Ecto neural progenitor cell (in vitro differentiated cells): ENCODE results near the gene TIE1.

Experiments used
- DNase-seq: peaks from one replicate; pipeline ENCODE4 v3.0.0-alpha.2; 2018; ENCODE audit warnings: low spot score

Gene TIE1

DNA sequence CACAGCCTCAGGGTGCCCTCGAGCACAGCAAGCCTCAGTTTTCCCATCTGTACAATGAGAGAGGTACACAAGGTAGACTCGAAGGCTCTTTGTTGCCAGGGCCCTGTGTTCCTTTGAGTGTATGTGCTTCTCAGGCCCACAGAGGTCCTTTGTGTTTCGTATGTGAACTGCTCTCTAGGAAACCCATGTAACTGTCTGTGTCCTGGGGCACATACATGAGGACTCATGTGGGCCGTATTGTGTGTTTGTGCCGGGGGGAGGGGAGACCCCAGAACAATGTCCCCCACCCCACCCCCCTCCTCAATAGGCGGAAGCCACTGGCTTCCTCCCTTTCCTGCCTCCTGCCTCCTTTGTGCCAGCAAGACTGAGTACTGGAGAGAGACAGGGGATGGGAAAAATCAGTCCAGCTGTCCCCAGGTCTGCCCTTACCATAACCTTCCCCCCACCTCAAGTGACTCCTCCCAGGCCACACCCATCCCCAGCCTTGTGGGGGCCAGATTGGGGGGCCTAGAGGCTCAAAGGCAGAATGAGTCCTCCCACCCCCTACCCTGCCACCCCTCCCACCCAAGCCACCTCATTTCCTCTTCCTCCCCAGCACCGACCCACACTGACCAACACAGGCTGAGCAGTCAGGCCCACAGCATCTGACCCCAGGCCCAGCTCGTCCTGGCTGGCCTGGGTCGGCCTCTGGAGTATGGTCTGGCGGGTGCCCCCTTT, at the start of gene TIE1:
TIE1 (plus strand) TSS at position 605 of the 717 bp plus-strand sequence; CDS start at position 695, 90 bp downstream.
- no peak for DNase-seq

DNA sequence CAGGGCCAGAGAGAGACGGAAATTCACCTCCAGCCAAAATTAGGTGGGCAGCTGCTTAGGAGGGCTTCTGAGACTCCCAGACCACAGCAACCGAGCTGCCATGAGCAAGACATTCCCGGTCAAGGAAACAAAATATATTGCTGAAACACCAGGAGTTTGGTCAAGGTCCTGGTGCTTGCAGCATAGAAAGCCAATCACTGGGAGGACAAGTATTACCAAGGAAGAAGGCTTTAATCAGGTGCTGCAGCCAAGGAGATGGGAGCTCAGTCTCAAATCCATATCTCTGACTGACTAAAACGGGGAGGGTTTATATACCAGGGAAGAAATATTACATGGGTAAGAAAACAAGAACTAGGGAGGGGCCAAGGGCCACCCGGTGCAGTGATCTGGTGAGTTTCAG, 49.8 kb upstream of the TIE1 start:
- DNase-seq, result no peak

DNA sequence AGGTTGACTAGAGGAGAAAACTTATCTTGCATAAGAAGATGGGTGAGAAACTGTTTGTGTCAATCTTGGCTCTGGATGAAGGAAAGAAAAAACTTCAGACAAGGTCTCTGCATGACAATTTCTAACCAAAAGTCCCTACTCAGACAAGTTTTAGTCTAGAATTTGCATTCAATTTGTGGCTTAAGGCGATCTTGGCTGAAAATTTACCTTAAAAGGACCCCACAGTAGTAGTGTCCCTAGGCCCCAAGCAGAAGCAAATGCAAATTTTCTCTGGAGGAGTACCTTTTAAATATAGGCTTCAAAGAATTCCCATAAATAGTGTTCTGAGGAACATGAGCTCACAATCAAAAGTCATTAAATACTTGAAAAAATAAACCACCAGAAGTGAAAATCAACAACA, 48.6 kb upstream of the TIE1 start:
- no peak for DNase-seq

DNA sequence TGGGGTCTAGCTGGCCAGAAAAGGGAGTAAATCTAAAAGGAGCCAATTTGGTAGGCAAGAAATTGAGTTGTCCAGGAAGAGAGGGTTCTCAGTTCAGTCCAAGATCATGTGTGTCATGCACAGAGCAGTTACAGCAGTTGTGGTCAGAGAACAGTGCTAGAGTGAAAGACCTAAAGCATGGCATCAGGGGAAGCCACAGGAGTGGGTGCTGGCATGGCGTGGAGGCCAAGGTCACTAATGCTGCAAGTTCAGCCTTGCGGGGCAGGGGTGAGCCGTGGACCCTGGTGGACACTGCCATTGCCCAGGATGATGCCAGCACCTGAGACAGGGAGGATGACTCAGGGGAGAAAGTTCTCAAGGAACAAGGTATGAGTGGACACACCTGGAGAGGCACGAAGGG, 47.6 kb upstream of the TIE1 start:
- peak; percentile 16 for DNase-seq

DNA sequence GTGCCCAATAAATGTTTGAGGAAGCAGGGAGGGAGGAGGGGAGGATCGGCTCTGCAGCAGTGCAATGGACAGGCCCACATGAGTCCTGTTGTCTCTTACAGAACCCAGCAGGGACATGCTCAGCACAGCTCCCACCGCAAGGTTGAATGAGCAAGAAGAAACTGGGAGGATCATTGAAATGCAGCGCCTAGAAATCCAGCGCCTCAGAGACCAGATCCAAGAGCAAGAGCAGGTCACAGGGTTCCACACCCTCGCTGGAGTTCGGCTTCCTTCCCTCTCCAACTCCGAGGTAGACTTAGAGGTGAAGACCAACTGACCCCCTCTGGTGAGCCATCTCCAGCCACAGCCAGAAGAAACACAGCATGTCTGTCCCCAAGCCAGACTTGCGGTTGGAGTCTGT, 46.9 kb upstream of the TIE1 start:
- no peak for DNase-seq

DNA sequence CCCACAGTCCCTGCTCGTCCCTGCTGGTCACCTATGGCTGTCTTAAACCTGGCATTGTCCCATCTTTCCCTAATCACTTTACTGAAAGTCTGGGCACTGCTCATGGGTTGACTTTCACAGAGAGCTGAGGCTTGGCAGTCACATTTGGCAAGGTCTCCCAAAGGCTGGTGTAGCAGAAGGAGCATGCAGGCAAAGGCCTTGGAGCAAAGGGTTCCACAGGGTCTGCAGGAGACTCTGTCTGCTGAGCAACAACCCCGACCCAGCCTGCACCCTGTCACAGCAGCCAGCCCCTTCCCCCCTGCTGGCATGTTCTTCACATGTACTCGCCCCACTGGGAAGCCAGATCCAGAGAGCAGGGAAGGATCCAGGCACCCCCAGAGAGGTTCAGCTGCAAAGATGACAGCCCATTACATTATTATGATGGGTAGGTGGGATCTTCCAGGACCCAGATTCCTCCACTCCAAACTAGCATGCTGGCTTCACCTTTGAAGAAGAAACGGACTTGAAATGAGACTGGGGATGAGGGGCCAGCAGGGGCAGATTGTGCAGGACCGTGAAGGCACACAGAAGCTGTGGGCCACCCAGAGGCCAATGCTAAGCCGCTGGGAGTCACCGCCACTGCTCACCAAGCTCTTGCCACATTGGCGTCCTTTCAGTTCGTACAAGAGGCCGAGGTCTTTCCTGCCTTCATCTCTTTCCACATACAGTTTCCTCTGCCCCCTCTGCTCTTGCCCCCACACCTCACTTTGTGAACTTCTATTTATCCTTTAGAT, 45.2 kb upstream of the TIE1 start:
- peak; percentile 35 for DNase-seq

DNA sequence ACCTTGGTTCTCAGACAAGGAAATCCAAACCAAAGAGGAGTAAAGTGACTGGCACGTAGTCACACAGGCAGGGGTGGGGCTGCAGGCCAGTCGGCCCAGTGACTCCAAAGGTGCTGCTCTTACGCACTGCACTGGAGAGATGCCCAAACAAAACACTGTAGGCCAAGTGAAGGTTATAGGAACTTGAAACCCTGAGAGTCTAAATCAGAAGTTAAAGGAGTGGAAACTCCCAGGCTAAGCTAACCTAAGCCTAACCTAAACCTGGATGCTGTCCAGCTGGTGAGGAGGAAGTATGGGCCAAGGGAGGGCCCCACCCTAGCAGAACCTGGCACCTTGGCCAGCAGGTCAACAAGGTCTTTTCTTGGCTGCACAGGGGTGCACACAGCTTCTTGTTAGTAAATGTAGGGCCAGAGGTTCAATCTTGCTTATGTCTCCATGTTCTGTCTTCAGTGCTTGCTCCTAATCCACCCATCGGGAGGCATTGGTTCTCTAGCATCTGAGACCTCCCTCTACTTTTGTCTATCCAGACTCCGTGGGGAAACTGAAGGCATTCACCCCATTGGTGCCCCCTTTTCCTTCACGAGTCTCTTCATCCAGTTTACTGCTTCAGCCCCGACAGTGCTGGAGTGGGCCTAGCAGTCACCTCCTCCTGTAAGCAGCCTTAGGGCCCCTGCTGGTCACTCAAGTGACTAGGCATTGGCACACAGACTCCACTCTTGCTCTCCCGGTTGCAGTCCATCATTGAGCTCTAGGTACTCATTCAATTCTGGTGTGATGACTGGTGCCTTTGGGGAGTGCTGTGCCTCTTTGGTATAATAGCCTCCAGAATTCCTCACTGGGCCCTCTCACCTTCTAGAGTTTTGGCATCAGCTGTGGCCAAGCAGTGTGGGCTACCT, 43.9 kb upstream of the TIE1 start:
- no peak for DNase-seq

DNA sequence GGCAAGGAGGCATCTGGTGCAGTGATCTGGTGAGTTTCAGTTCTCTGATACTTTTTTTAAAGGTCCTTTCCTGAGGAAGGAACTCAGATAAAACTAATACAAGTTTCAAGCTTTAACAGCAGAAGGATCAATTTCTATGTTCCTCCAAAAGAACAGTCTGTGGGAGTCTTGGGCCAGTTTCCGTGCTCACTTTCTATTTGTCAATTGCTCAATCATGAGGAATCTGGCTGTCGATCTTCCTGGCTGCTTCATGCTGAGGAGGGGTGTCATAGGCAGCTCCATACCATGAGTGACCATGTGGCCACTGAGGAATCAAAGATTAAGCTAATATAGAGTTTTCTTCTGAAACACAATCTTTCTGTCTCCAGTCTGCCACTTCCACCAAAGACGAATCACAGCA, 42.4 kb upstream of the TIE1 start:
- no peak for DNase-seq

DNA sequence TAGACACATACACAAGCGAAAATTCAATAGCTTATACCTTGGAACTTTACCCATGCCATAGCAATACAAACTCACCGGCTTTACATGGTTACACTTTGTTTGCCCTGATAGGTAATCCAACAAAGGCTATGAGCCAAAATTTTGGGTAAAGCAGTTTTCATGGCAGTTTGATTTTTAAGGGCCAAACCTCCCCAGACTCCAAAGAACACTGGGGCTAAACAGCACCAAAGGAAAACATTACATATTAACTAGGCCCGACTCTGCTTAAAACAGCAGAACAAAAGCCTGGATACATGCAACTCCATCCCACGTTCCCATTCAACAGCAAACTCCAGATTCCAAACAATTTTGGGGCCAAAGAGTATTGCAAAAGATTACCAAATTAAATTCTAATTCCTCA, 35.4 kb upstream of the TIE1 start:
- no peak for DNase-seq

DNA sequence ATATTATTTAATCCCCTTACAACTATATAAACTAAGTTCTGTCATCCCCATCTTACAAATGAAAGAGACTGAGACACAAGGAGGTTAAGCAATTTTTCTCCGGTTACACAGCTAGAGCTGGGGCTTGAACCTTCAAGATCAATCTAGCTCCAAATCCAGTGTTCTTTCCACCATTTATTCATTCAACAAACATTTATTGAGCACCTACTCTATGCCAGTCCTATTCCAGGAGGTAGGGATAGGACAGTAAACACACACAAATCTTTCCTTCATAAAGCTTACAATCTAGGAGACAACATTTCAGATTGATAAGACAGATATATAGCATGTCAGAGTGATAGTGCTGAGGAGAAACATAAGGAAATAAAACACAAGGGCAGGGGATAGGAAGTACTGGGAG, 33.9 kb upstream of the TIE1 start:
- DNase-seq, result no peak

DNA sequence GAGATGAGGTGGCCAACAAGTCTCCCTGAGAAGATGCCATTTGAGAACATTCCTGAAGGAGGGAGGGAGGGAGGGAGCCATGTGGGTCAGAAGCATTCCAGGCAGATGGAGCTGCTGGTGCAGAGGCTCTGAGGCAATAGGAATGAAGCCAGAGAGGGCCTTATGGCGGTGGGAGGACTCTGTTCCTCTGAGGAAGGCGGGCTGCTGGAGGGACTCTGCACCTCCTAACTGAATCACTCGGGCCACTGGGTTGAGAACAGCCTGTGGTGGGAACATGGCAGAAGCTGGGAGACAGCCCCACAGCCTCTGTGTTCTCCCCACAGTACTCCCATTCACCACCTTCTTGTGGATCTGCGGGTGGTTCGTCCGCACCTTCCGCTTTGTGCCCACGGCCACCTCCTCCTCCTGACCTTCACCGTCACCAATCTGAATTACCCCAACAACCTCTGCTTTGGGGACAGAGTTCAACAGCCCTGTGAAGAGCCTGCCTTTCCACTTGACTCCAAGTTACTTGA, 33.4 kb upstream of the TIE1 start:
- DNase-seq, result no peak

DNA sequence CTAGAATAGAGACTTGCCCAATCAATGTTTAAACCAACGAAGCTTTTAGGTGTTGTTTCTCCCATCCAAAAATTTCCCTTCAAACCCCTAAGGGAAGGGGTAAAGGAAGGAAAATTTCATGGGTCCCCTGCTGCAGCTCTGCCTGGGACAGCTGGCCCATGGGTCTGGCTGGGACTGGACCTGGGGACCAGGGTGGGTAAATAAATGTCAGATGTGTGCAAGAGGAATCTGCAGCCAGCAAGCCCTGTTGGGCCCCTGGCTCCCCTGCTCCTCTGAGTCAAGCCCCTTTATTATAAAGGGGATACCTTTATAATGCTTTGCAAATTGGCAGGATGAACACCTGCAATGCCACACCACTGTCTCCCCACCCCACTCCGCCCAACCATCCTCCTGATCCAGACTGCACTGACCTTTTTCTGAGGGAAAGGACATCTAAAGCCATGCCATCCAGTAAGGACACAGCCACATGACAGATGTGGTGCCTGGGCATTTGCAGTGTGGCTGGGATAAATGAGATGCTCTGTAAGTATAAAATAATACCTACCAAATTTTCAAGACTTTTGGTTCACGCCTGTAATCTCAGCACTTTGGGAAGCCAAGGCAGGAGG, 32.9 kb upstream of the TIE1 start:
- no peak for DNase-seq

DNA sequence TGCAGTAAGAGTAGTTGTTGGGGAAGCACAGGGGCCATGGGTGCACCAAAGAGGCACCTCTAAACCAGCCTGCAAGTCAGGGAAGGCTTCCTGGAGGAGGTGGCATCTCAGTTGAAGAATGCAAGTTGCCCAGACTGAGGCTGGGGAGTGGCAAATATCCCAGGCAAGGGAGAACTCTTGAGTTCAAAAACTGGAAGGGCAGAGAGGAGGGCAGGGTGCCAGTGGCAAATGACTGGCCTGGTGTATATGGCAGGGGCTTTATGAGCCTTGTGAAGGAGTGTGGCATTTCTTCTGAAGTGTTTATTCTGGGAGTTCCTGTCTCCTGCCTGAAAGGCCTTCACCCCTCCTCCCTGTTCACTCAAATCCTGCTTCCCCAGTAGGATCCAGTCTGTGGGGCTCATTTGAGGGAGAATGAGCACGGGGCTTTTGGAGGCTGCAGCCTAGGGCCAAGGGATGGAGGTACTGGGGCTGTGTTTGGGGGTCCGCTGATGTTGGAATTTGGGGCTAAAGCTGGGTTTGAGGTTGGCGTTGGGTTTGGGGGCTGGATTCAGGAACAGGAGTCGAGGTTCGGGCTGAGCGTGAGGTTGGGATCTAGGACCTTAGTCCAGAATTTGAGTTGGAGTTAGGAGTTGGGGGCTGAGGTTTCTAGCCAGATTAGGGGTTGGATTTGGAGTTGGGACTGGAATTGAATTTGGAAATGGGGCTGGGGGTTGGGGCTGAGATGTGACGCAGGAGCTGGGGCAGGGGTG, 31.0 kb upstream of the TIE1 start, which contains the start of gene TMEM125:
TMEM125 (plus strand) TSS at position 357 of the 749 bp plus-strand sequence. CDS start 2,740 bp downstream, outside the sequence.
- peak; percentile 39 for DNase-seq

DNA sequence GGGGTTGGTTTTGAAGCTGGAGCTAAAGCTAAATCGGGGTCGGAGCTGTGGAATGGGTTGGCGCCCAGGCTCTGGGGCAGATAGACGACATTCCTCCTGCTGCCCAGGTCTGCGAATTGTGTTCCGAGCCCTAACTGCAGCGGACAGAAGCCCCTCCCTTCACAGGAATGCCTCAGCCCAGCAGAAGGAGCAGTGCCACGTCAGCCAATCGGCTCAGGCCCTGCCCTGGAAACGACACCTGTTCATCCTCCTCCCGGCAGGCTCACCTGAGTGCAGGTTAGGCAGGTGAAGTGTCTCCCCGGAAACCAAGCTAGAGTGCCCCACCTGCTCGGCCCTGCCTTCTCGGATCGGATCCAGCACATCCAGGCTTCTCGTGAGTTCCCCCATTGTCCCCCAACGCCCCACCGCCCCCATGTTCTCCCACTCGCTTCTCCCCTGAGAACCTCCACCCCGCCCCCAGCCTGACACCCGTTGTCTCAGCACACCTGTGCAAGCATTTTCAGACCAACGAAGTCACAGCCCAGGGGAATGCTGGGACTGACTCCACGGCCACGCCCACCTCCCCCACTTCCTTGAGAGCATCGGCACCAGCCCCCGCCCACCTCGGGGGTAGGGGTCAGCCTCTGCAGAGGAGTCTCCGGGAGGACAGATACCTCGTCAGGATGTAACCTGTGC, 30.2 kb upstream of the TIE1 start:
- DNase-seq, result peak; percentile 67

DNA sequence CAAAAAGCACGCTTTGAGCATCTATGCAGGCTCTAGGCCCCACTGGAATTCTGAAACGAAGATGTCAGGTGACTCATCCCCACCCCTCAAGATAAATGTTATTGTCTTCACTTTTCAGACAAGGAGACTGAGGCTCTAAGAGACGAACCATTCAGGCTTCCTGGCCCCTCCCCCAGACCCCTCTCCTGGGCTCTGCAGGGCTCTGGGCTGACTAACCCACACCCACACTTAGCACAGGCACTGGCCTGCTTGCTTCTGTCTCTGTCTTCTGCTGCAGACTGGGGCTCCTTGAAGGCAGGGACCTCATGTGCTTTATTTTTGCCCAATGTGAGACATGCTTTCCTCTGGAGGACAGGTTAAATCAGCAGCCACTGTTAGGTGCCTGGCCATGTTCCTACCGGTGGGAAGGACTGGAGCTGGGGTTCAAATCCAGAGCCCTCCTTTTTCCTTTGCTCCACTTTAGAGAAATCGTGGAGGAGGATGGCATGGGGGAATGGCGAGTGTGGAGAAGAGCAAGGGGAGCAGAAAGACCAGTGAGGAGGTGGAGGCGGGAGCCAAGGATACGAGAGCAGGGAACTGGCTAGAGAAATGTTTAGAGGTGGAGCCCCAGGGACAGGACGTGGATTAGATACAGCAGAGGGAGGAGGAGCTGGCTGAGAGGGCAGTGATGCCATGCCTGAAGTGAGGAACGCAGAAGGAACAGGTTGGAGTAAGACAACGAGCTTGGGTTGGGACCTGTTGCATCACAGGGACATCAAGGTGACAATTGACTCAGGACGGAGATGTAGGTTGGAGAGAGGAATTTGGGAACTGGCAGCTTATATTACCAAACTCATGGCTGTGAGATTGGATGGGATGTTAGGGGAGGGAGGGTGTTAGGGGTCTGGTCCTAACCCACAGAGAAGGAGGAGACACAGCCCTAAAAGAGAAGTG, 29.3 kb upstream of the TIE1 start:
- DNase-seq, result peak; percentile 42

DNA sequence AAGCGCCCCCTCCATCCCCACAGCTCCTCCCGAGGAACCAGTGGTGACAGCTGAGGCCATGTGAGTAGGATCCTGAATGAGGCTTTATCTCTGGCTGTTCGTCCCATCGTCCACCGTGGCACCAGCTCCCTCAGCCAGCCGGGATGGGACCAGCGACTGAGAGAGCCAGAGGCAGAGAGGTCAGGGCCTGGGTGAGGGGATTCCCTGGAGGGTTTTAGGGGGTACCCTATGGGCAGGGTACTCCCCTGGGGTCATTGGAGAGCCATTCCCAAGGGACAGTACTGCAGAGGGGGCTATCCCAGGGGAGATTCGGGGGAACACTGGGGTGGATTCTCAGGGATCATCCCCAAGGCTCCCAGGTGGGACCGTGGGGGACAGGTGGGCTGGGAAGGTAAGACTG, 28.6 kb upstream of the TIE1 start:
- DNase-seq, result peak; percentile 41

DNA sequence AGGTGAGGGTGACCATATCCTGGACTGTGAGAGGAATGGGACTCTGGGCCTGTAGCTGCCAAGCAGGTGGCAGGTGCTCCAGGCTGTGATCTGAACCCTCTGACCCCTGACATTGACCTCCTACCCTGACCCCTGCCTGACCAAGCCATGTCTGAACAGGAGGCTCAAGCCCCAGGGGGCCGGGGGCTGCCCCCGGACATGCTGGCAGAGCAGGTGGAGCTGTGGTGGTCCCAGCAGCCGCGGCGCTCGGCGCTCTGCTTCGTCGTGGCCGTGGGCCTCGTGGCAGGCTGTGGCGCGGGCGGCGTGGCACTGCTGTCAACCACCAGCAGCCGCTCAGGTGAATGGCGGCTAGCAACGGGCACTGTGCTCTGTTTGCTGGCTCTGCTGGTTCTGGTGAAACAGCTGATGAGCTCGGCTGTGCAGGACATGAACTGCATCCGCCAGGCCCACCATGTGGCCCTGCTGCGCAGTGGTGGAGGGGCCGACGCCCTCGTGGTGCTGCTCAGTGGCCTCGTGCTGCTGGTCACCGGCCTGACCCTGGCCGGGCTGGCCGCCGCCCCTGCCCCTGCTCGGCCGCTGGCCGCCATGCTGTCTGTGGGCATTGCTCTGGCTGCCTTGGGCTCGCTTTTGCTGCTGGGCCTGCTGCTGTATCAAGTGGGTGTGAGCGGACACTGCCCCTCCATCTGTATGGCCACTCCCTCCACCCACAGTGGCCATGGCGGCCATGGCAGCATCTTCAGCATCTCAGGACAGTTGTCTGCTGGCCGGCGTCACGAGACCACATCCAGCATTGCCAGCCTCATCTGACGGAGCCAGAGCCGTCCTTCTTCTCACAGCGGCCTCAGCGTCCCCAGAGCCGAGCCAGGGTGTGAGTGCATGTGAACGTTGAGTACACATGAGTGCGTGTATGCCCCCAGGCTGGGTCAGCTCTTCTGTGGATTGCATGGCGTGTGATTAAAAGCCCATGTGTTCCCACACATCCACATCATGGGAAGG, 27.9 kb upstream of the TIE1 start:
- DNase-seq, result peak; percentile 34

DNA sequence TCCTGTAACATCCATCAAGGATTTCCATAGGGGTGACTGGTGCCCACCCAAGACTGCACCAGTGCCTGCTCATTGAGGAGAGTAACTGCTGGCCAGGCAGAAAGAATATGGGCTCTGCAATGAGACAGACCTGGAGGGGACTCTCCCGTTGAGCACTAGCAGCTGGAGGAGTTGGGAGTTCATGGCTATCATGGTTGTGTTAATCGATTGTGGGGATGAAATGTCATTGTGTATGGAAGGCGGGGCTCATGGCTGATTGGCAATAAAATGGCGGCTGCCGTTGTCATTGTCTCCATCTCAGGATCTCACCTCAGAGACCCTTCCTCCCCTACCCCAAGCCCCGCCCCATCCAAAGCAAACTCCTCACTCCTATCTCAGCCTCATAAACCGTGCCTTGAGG, 27.1 kb upstream of the TIE1 start:
- no peak for DNase-seq
